ENCODE results near the gene IMPDH1. TPM values are rescaled to one million over a fixed set of nuclear protein-coding genes. Genes with fewer than 3 reads are reported as not detected.

The IMPDH1 gene
- total and polyA plus RNA-seq, 9 donors: 10.3 to 66.9 (median 23.4) TPM

- H3K4me3 ChIP-seq: no peak overlapping the region
- no peak for TF ChIP-seq POLR2A (IDR thresholded peaks at IDR 0.05)
- no peak for TF ChIP-seq EP300 (IDR thresholded peaks at IDR 0.05)
- no peak for TF ChIP-seq CTCF (IDR thresholded peaks at IDR 0.05)
- H3K27me3 ChIP-seq: no peaks in the 10 kb centered on the region
- H3K9me3 ChIP-seq: no peaks in the 10 kb centered on the region
- no peak overlapping the region for H3K27ac ChIP-seq
- intact Hi-C loops (cut with DNase I): no loop called here
- H3K36me3 ChIP-seq: no peaks in the 10 kb centered on the region
- no peak for DNase-seq
- H3K4me1 ChIP-seq (ENCODE audit: insufficient read depth): no peaks in the 10 kb centered on the region
- 92 to 94% (median 93%) methylated on average over 3 of the region's 3 CpGs for WGBS, 3 donors
These were observed 33.7 kb downstream of the IMPDH1 start for GRCh38 chr7:128376077-128376476.

- intact Hi-C loops (cut with DNase I): no loop called here
- no peak overlapping the region for H3K27ac ChIP-seq
- H3K4me3 ChIP-seq: no peak overlapping the region
- DNase-seq: no peak
- H3K4me1 ChIP-seq (ENCODE audit: insufficient read depth): no peaks in the 10 kb centered on the region
- no peak for TF ChIP-seq POLR2A (IDR thresholded peaks at IDR 0.05)
- TF ChIP-seq EP300 (IDR thresholded peaks at IDR 0.05): no peak
- TF ChIP-seq CTCF (IDR thresholded peaks at IDR 0.05): no peak
- no peaks in the 10 kb centered on the region for H3K9me3 ChIP-seq
- WGBS, 3 donors: 59 to 69% (median 64%) methylated on average over 1 of the region's 1 CpG
- H3K36me3 ChIP-seq: no peaks in the 10 kb centered on the region
- H3K27me3 ChIP-seq: no peaks in the 10 kb centered on the region
These were observed 35.7 kb downstream of the IMPDH1 start for GRCh38 chr7:128374041-128374440.

GRCh38 chr7:128373606-128374005 lies 36.2 kb downstream of the IMPDH1 start:
- Histone ChIP-seq H3K36me3 (no peaks in the 10 kb centered on the region), H3K4me3 (no peak overlapping the region), H3K27me3 (no peaks in the 10 kb centered on the region), H3K9me3 (no peaks in the 10 kb centered on the region), H3K4me1 (ENCODE audit: insufficient read depth) (no peaks in the 10 kb centered on the region), H3K27ac (no peak overlapping the region)
- no peak for DNase-seq
- no peak for TF ChIP-seq EP300 (IDR thresholded peaks at IDR 0.05)
- TF ChIP-seq POLR2A (IDR thresholded peaks at IDR 0.05): no peak
- TF ChIP-seq CTCF (IDR thresholded peaks at IDR 0.05): no peak
- intact Hi-C loops (cut with DNase I): no loop called here
- 62 to 69% (median 65%) methylated on average over 2 of the region's 2 CpGs for WGBS, 3 donors

- Histone ChIP-seq H3K27ac (no peak overlapping the region), H3K9me3 (no peaks in the 10 kb centered on the region), H3K36me3 (no peaks in the 10 kb centered on the region), H3K27me3 (no peaks in the 10 kb centered on the region), H3K4me1 (ENCODE audit: insufficient read depth) (peaks cover 2% of the 10 kb centered on the region), H3K4me3 (no peak overlapping the region)
- whole genome bisulfite sequencing, 3 donors: 86 to 96% (median 92%) methylated on average over 4 of the region's 4 CpGs
- DNase-seq: no peak
- intact Hi-C loops (cut with DNase I): no loop called here
- TF ChIP-seq EP300 (IDR thresholded peaks at IDR 0.05): no peak
- no peak for TF ChIP-seq POLR2A (IDR thresholded peaks at IDR 0.05)
- no peak for TF ChIP-seq CTCF (IDR thresholded peaks at IDR 0.05)
These were observed 39.3 kb downstream of the IMPDH1 start for GRCh38 chr7:128370491-128370890.

- H3K27me3 ChIP-seq: no peaks in the 10 kb centered on the region
- H3K27ac ChIP-seq: no peak overlapping the region
- no peak for TF ChIP-seq CTCF (IDR thresholded peaks at IDR 0.05)
- TF ChIP-seq EP300 (IDR thresholded peaks at IDR 0.05): no peak
- no peak for TF ChIP-seq POLR2A (IDR thresholded peaks at IDR 0.05)
- DNase-seq: no peak
- no peak overlapping the region for H3K4me3 ChIP-seq
- no peaks in the 10 kb centered on the region for H3K9me3 ChIP-seq
- H3K36me3 ChIP-seq: no peaks in the 10 kb centered on the region
- H3K4me1 ChIP-seq (ENCODE audit: insufficient read depth): peaks cover 2% of the 10 kb centered on the region
- intact Hi-C loops (cut with DNase I): no loop called here
These were observed 42.8 kb downstream of the IMPDH1 start for GRCh38 chr7:128366986-128367385.

Data from ovary (tissue), 9 donors.